CD4-positive, alpha-beta memory T cell (primary cell): ENCODE results near the gene FAM200C. TPM values are rescaled to one million over a fixed set of nuclear protein-coding genes. Genes with fewer than 3 reads are reported as not detected.

Experiments used
- CTCF ChIA-PET: fragments of 350-600 bp; sonication (Branson Sonifier 250); formaldehyde crosslinking; loops from one replicate; lab custom pipeline; 2021; ENCODE audit warnings: inconsistent platforms; ENCODE audit not compliant: partially characterized antibody; lab: Charles Lee
- POLR2A ChIA-PET: fragments of 350-600 bp; sonication (Branson Sonifier 250); formaldehyde crosslinking; loops from one replicate; lab custom pipeline; 2021; ENCODE audit not compliant: partially characterized antibody; lab: Charles Lee
- DNase-seq, 5 donors: peaks; one replicate each; pipeline versions ENCODE4 v3.0.0 to v3.0.0-alpha.2; 2020 to 2022; ENCODE audit warnings: mixed read lengths in 1 of 5
- H3K27ac ChIP-seq: one replicate; pipeline ENCODE4 v1.7.0; 2013; ENCODE audit warnings: low read depth, low read length
- H3K27me3 ChIP-seq: 2 replicates; pipeline ENCODE4 v1.7.0; 2013; ENCODE audit warnings: mild to moderate bottlenecking, low read length, moderate library complexity; ENCODE audit not compliant: insufficient read depth
- H3K36me3 ChIP-seq: 2 replicates; pipeline ENCODE4 v1.7.0; 2013; ENCODE audit warnings: mild to moderate bottlenecking, low read length, moderate library complexity; ENCODE audit not compliant: insufficient read depth
- H3K4me1 ChIP-seq: 2 replicates; pipeline ENCODE4 v1.7.0; 2013; ENCODE audit warnings: mild to moderate bottlenecking, low read length, moderate library complexity; ENCODE audit not compliant: insufficient read depth
- H3K4me3 ChIP-seq, 2 donors: one replicate each; pipeline ENCODE4 v1.7.0; 2013; ENCODE audit warnings: low read length in 2 of 2, mild to moderate bottlenecking in 1 of 2
- H3K9me3 ChIP-seq, 2 donors: one replicate each; pipeline ENCODE4 v1.7.0; 2013; ENCODE audit warnings: low read length in 2 of 2, control low read depth in 1 of 2; ENCODE audit not compliant: control insufficient read depth in 1 of 2
- H3K27ac Mint-ChIP-seq, 7 donors: one replicate each; pipeline ENCODE4 v1.8.0; 2020 to 2021; ENCODE audit warnings: mixed read lengths in 7 of 7, mild to moderate bottlenecking in 6 of 7, inconsistent platforms in 3 of 7, moderate library complexity in 3 of 7
- H3K27me3 Mint-ChIP-seq, 2 donors: one replicate each; pipeline ENCODE4 v1.8.0; 2020 to 2021; ENCODE audit warnings: mixed read lengths in 2 of 2
- H3K36me3 Mint-ChIP-seq, 2 donors: one replicate each; pipeline ENCODE4 v1.8.0; 2020 to 2021; ENCODE audit warnings: mixed read lengths in 2 of 2, inconsistent platforms in 1 of 2, mild to moderate bottlenecking in 1 of 2
- H3K4me1 Mint-ChIP-seq, 4 donors: one replicate each; pipeline ENCODE4 v1.8.0; 2020 to 2021; ENCODE audit warnings: mixed read lengths in 4 of 4, mild to moderate bottlenecking in 1 of 4
- H3K4me3 Mint-ChIP-seq, 8 donors: one replicate each; pipeline ENCODE4 v1.8.0; 2020 to 2021; ENCODE audit warnings: mixed read lengths in 8 of 8, mild to moderate bottlenecking in 7 of 8, moderate library complexity in 6 of 8, inconsistent platforms in 3 of 8
- H3K9me3 Mint-ChIP-seq, 8 donors: one replicate each; pipeline ENCODE4 v1.8.0; 2020 to 2021; ENCODE audit warnings: mixed read lengths in 8 of 8, mild to moderate bottlenecking in 5 of 8, inconsistent platforms in 3 of 8, moderate library complexity in 1 of 8
- intact Hi-C: fragments of 100-400 bp; cut with micrococcal nuclease; formaldehyde crosslinking; loops from one replicate; pipeline ENCODE4 v1.15.1; 2023
- polyA plus RNA-seq, 2 donors: library from polyadenylated mRNA; unstranded; fragments of 300-500 nt; fragmentation: Illumina TruSeq; gene quantifications; one replicate each; pipeline ENCODE4 v1.2.3, GENCODE V29; 2021
- total RNA-seq, 2 experiments: library from RNA; stranded (reverse); gene quantifications; one replicate each; pipeline ENCODE4 v1.2.3, GENCODE V29; 2021

The FAM200C gene
- total and polyA plus RNA-seq, 4 experiments from 2014 or later = 0.08 to 1.1 (median 0.49) TPM

DNA sequence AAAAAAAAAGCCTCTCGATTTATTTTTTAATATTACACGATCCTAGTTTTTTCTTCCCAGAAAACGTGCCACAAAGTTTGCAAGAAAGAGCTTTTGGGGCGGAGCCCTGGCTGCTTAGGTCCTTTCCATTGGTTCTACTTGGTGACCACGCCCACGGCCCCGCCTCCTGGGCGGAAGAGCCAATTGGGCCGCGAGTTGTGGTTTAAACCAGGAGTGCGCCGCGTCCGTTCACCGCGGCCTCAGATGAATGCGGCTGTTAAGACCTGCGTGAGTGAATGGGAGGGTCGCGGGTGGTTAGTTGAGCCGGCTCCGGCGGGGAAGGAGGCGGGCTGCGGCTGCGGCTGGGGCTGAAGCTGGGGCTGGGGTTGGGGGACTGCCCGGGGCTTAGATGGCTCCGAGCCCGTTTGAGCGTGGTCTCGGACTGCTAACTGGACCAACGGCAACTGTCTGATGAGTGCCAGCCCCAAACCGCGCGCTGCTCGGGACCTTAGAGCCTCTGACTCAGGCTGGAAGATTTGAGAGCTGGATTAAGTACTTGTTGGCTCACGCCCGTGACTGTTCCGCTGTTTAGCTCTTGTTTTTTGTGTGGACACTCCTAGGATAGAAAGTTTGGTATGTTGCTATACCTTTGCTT is 21.9 kb upstream of the FAM200C start, which contains the start of gene PTTG1:
Gene PTTG1 (plus strand): TSS at position 231 of the 634 bp plus-strand sequence. CDS start 458 bp downstream, outside the sequence.
- POLR2A ChIA-PET = interaction anchor here (0.6 to 3.2 kb wide), 6 partner anchors 14 to 313 kb away, joined by 3 to 16 read pairs (median 4); no protein-coding TSS in a partner anchor

DNA sequence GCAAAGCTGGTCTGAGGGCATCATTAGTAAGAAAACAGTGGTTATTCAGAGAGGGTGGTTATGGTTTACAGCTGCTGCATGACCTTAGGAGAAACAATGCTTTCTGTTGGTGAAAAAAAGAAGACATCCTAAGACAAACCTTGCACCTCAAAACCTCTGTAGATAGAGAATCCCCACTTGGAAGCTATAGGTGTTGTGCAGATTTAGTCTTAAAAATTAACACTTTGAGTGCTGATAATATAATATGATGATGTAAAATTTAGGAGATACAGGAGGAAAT is 20.4 kb upstream of the FAM200C start:
- Histone ChIP-seq H3K27ac (no peak overlapping the region), H3K4me1 (peaks cover 76% of the 10 kb centered on the region), H3K4me3 (no peak overlapping the region), H3K27me3 (no peaks in the 10 kb centered on the region), H3K9me3 (no peaks in the 10 kb centered on the region), H3K36me3 (peaks cover 1% of the 10 kb centered on the region)
- Mint-ChIP-seq H3K4me3 (peak overlapping the region; percentile 9 to 96 (median 61)), H3K36me3 (peaks cover 10 to 19% of the 10 kb centered on the region in 2 donors), H3K4me1 (peaks cover 59 to 94% (median 73%) of the 10 kb centered on the region in 4 donors), H3K27ac (peak overlapping the region in 6 of 7 donors; percentile 83 to 99 (median 96)), H3K9me3 (peaks cover 0 to 2% (median 0%) of the 10 kb centered on the region in 8 donors), H3K27me3 (no peaks in the 10 kb centered on the region)
- DNase-seq = no peak
- intact Hi-C loops = loop anchor here (5.0 kb wide), 2 partner anchors 47 to 87 kb away; no protein-coding TSS in a partner anchor
- ChIA-PET POLR2A (interaction anchor here (1.2 to 4.1 kb wide), 3 partner anchors 19 to 53 kb away, joined by 4 to 32 read pairs (median 25); no protein-coding TSS in a partner anchor), CTCF (interaction anchor here (16.2 kb wide), 1 partner anchor 20 kb away, joined by 239 read pairs; no protein-coding TSS in a partner anchor)

More for the DNA sequence above, 21.9 kb upstream of the FAM200C start, which contains the start of gene PTTG1:
- peaks cover under 1 to 17% of the 10 kb centered on the region in 2 donors for H3K36me3 Mint-ChIP-seq
- intact Hi-C loops = loop anchor here (1.0 to 5.0 kb wide), 3 partner anchors 17 to 86 kb away; no protein-coding TSS in a partner anchor
- H3K27ac Mint-ChIP-seq = peak within 1 kb of the TSS; percentile 96 to 99 (median 97)
- Histone ChIP-seq H3K4me1 (peaks cover 78% of the 10 kb centered on the region), H3K27me3 (no peaks in the 10 kb centered on the region), H3K9me3 (no peaks in the 10 kb centered on the region), H3K36me3 (no peaks in the 10 kb centered on the region), H3K27ac (peak within 1 kb of the TSS; percentile 62), H3K4me3 (peak within 1 kb of the TSS; percentile 33 to 68)
- CTCF ChIA-PET = interaction anchor here (0.8 to 16.2 kb wide), 3 partner anchors 9 to 45 kb away, joined by 3 to 239 read pairs (median 5); no protein-coding TSS in a partner anchor
- peaks cover 0 to 2% (median 0%) of the 10 kb centered on the region in 8 donors for H3K9me3 Mint-ChIP-seq
- H3K4me1 Mint-ChIP-seq = peaks cover 51 to 85% (median 69%) of the 10 kb centered on the region in 4 donors
- no peaks in the 10 kb centered on the region for H3K27me3 Mint-ChIP-seq
- H3K4me3 Mint-ChIP-seq = peak within 1 kb of the TSS; percentile 92 to 98 (median 96)
- DNase-seq = peak; percentile 89 to 91 (median 89)

DNA sequence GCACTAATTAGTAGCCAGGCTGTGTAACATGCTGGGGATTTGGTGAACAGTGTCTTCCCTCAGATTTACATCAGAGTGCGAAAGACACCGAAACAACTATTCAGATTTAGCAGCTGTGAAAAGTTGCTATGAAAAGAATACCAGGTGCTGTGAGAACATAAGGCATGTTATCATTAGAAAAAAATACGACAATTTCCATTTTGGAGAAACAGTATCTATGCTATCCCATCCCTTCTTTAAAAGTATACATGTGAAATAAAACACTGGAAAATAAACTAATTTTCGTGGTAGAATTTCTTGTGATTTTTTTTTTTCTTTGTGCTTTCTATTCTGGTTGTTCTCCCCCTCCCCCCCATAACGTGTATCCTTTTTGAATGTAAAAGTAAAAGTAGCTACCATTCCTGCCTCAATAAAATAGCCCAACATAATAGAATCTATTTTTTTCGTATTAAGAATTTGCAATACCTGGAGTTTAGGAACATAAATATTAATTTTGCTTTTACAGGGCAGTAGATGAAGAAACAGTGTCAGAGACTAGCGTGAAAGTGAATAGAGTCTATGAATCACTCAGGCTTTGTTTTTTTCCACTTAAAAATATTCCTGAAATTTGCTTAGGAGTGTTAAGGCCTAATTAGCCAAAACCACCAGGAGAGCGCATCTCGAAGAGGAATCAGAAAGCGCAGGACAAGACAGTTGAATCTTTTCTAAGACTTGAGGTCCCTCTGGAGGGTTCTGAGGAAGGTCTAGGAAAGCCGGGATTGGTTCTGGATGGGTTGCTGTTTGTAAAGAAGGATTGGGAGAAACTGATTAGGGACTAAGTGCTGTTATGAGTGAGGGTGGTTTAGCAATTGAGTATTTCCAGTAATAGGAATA is 19.8 kb upstream of the FAM200C start:
- no peaks in the 10 kb centered on the region for H3K27me3 Mint-ChIP-seq
- intact Hi-C loops = loop anchor here (1.0 to 5.0 kb wide), 6 partner anchors 19 to 1212 kb away; partner anchors contain the start of genes FAM200C, PWWP2A, RNF145 and TTC1
- Histone ChIP-seq H3K36me3 (peaks cover 7% of the 10 kb centered on the region), H3K27ac (peak overlapping the region; percentile 98), H3K27me3 (no peaks in the 10 kb centered on the region), H3K9me3 (no peaks in the 10 kb centered on the region), H3K4me3 (peak overlapping the region; percentile 80 to 85), H3K4me1 (peaks cover 70% of the 10 kb centered on the region)
- peaks cover 0 to 2% (median 0%) of the 10 kb centered on the region in 8 donors for H3K9me3 Mint-ChIP-seq
- H3K4me3 Mint-ChIP-seq = peak overlapping the region; percentile 93 to 100 (median 96)
- CTCF ChIA-PET = interaction anchor here (0.9 to 16.2 kb wide), 5 partner anchors 15 to 88 kb away, joined by 3 to 239 read pairs (median 4); no protein-coding TSS in a partner anchor
- peak overlapping the region; percentile 96 to 99 (median 98) for H3K27ac Mint-ChIP-seq
- H3K36me3 Mint-ChIP-seq = peaks cover 14 to 24% of the 10 kb centered on the region in 2 donors
- POLR2A ChIA-PET = interaction anchor here (0.6 to 4.1 kb wide), 15 partner anchors 11 to 1692 kb away, joined by 3 to 32 read pairs (median 4); partner anchors contain the start of gene TTC1
- no peak for DNase-seq
- H3K4me1 Mint-ChIP-seq = peaks cover 55 to 92% (median 69%) of the 10 kb centered on the region in 4 donors

DNA sequence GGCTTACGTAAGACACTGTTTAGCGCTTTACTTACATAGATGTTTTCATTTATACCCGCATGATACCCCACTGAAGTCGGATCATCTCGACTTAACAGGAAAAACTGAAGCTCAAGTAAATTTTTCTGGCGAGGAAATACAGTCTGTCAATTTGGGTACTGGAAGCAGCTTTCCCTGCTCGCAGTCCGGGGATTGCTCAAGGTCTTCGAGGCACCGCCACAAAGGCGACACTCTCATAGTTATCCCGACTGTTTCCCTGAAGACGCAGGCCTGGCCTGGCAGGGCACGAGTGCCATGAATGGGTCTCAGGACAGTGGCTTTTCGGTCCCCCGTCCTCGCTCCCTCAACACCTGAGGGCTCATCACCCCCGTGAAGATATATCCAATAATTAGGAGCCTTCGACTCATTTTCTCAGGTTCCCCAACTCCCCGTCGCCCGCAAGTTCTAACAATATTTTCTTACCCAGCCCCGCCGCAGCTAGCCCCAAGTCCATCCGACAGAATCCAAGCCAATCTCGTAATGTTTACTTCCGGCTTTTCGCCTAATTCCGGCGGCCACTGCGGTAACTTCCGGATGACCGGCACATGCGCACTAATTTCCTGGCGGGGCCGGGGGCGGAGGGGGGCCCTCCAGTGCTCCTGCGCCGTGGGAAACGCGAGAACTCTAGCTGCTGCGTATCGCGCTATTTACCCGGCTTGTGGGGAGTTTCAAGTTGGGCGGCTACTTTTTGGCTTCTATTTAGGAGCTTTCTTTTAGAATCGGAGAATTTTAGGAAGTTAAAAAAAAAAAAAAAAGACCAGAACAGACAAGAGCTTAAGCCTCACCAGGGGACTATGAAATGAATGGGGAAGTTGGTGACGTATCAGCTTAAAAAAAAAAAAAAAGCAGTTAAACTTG is 19.0 kb upstream of the FAM200C start, which contains the start of gene SLU7:
Gene SLU7 (minus strand): TSS at position 521 of the 897 bp plus-strand sequence. CDS start 3,787 bp downstream, outside the sequence.
- Mint-ChIP-seq H3K27ac (peak within 1 kb of the TSS; percentile 96 to 99 (median 98)), H3K27me3 (no peaks in the 10 kb centered on the region), H3K4me3 (peak within 1 kb of the TSS; percentile 93 to 100 (median 96)), H3K36me3 (peaks cover 14 to 26% of the 10 kb centered on the region in 2 donors), H3K4me1 (peaks cover 46 to 84% (median 61%) of the 10 kb centered on the region in 4 donors), H3K9me3 (peaks cover 0 to 2% (median 0%) of the 10 kb centered on the region in 8 donors)
- Histone ChIP-seq H3K9me3 (no peaks in the 10 kb centered on the region), H3K27me3 (no peaks in the 10 kb centered on the region), H3K27ac (peak within 1 kb of the TSS; percentile 98), H3K4me1 (peaks cover 61% of the 10 kb centered on the region), H3K36me3 (peaks cover 8% of the 10 kb centered on the region), H3K4me3 (peak within 1 kb of the TSS; percentile 80 to 85)
- intact Hi-C loops = loop anchor here (1.0 to 5.0 kb wide), 4 partner anchors 18 to 1212 kb away; partner anchors contain the start of genes FAM200C, PWWP2A, RNF145 and TTC1
- CTCF ChIA-PET = interaction anchor here (0.9 to 16.2 kb wide), 6 partner anchors 12 to 89 kb away, joined by 3 to 239 read pairs (median 4); no protein-coding TSS in a partner anchor
- peak; percentile 91 to 92 (median 92) for DNase-seq
- POLR2A ChIA-PET = interaction anchor here (0.5 to 4.1 kb wide), 17 partner anchors 11 to 1691 kb away, joined by 3 to 32 read pairs (median 4); partner anchors contain the start of genes PWWP2A and TTC1

DNA sequence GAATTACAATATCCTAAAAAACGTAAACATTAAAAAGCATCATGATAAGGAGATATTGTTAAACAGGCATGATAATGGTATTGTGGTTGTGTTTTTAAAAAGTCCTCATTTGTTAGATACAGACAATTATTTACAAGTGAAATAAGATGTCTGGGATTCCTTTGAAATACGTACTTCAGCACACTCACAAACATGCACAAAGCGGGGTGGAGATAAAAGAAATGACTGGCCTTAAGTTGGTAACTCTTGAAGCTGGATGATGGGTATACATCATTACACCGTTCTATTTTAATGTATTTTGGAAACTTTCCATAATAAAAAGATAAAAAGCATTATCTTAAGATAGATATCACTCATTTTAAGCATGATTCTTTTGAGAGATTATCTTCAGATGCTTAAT is 1.0 kb downstream of the FAM200C start:
- no peaks in the 10 kb centered on the region for H3K9me3 Mint-ChIP-seq
- DNase-seq = no peak
- no peaks in the 10 kb centered on the region for H3K27me3 Mint-ChIP-seq
- CTCF ChIA-PET = interaction anchor here (1.0 to 1.3 kb wide), 2 partner anchors 8 to 377 kb away, joined by 3 to 7 read pairs; no protein-coding TSS in a partner anchor
- no peak overlapping the region for H3K27ac ChIP-seq
- H3K36me3 ChIP-seq = peaks cover 14% of the 10 kb centered on the region
- no peaks in the 10 kb centered on the region for H3K9me3 ChIP-seq
- POLR2A ChIA-PET = no interaction called here
- no peak overlapping the region for H3K4me3 ChIP-seq
- H3K4me3 Mint-ChIP-seq = peak overlapping the region; percentile 90 to 97 (median 93)
- peaks cover 12 to 19% (median 17%) of the 10 kb centered on the region in 4 donors for H3K4me1 Mint-ChIP-seq
- H3K27ac Mint-ChIP-seq = peak overlapping the region in 1 of 7 donors; percentile 0
- intact Hi-C loops = no loop called here
- H3K4me1 ChIP-seq = peaks cover 11% of the 10 kb centered on the region
- peaks cover 11 to 21% of the 10 kb centered on the region in 2 donors for H3K36me3 Mint-ChIP-seq
- H3K27me3 ChIP-seq = no peaks in the 10 kb centered on the region

DNA sequence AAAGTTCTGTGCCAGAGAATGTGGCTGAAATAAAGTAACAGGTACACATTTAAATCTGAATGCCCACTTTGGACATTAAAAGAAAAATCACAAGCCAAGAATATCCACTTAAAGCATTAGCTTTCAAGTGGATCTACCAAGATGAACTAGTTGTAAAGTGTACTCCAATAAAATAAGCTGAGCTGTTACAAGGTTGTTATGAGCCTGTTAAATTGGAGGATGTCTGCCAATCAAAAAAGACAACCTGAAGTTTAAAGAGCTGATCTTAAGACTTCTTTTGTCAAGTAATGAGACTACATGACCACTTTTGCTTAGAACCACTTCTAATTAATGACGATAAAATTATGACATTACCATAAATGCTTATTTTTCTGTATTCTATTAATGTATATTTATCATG is 2.4 kb downstream of the FAM200C start:
- intact Hi-C loops = no loop called here
- POLR2A ChIA-PET = no interaction called here
- no peak overlapping the region for H3K4me3 Mint-ChIP-seq

More for the DNA sequence above, 2.4 kb downstream of the FAM200C start:
- Histone ChIP-seq H3K36me3 (peaks cover 7% of the 10 kb centered on the region), H3K4me3 (no peak overlapping the region), H3K27ac (no peak overlapping the region), H3K4me1 (peaks cover 11% of the 10 kb centered on the region), H3K27me3 (no peaks in the 10 kb centered on the region), H3K9me3 (no peaks in the 10 kb centered on the region)
- Mint-ChIP-seq H3K36me3 (peaks cover 3 to 11% of the 10 kb centered on the region in 2 donors), H3K4me1 (peaks cover 12 to 19% (median 17%) of the 10 kb centered on the region in 4 donors), H3K27ac (no peak overlapping the region), H3K27me3 (no peaks in the 10 kb centered on the region), H3K9me3 (no peaks in the 10 kb centered on the region)
- CTCF ChIA-PET = no interaction called here
- DNase-seq = no peak
